GM12878 (cell line): Measurements from ENCODE around the gene VPS45. TPM values are rescaled to one million over a fixed set of nuclear protein-coding genes. Genes with fewer than 3 reads are reported as not detected.

Source experiments
- ATAC-seq: fragments of 200-7000 bp; cut with Tn5 transposase; 3 replicates; pipeline ENCODE4 v1.9.1; 2020; ENCODE audit warnings: mild to moderate bottlenecking, moderate library complexity
- BruUV-seq: library from RNA; stranded (reverse); fragments of 400-500 nt; replicated peaks from 2 replicates; lab custom pipeline; 2021; lab: Mats Ljungman, UMichigan
- CTCF ChIA-PET: fragments of 300-600 bp; sonication (Branson Sonifier 250); formaldehyde crosslinking; extraction: SDS; loops from one replicate; lab custom pipeline; 2021; ENCODE audit warnings: inconsistent platforms; lab: Yijun Ruan, JAX
- POLR2A ChIA-PET: fragments of 350-600 bp; formaldehyde crosslinking; extraction: SDS; loops from one replicate; lab custom pipeline; 2021; ENCODE audit warnings: inconsistent platforms; lab: Charles Lee
- RAD21 ChIA-PET: fragments of 300-600 bp; sonication (Branson Sonifier 250); formaldehyde crosslinking; loops from one replicate; lab custom pipeline; 2023; ENCODE audit warnings: antibody characterized with exemption; ENCODE audit not compliant: unreplicated experiment; lab: Charles Lee
- SMC1A ChIA-PET: fragments of 300-600 bp; sonication (Branson Sonifier 250); formaldehyde crosslinking; loops from one replicate; lab custom pipeline; 2023; ENCODE audit not compliant: unreplicated experiment, uncharacterized antibody; lab: Charles Lee
- DNase-seq: peaks from one replicate; pipeline ENCODE4 v3.0.0-alpha.2; 2011; ENCODE audit warnings: low read depth, low spot score
- FAIRE-seq: peaks from 3 replicates; lab custom pipeline; 2011; peaks lifted over from hg19 to GRCh38; lab: Jason Lieb, UNC
- H2AFZ ChIP-seq: 2 replicates; pipeline ENCODE4 v1.6.0; 2011; ENCODE audit warnings: low read depth, low read length, control low read depth; ENCODE audit not compliant: control insufficient read depth
- H3K27ac ChIP-seq: 2 replicates; pipeline ENCODE4 v1.5.1; 2011; ENCODE audit warnings: control low read depth; ENCODE audit not compliant: control insufficient read depth, insufficient read depth
- H3K27me3 ChIP-seq, 2 experiments: replicated peaks in 1 of 2; 2 replicates each; pipeline versions ENCODE4 v1.6.0 to v1.6.1; 2011; ENCODE audit warnings: low read length in 1 of 2; ENCODE audit not compliant: control insufficient read depth in 2 of 2, insufficient read depth in 2 of 2
- H3K36me3 ChIP-seq, 2 experiments: 2 replicates each; pipeline ENCODE4 v1.5.1; 2011; ENCODE audit warnings: low read length in 1 of 2; ENCODE audit not compliant: control insufficient read depth in 2 of 2, insufficient read depth in 2 of 2
- H3K4me1 ChIP-seq: 2 replicates; pipeline ENCODE4 v1.6.1; 2011; ENCODE audit warnings: mild to moderate bottlenecking, low read length, moderate library complexity, mixed read lengths; ENCODE audit not compliant: control insufficient read depth, insufficient read depth
- H3K4me2 ChIP-seq: 2 replicates; pipeline ENCODE4 v1.6.0; 2011; ENCODE audit warnings: control low read depth; ENCODE audit not compliant: control insufficient read depth, insufficient read depth
- H3K4me3 ChIP-seq: fragments of 200-600 bp; sonication (generic); 2 replicates; pipeline ENCODE4 v1.5.1; 2016
- H3K79me2 ChIP-seq: 2 replicates; pipeline ENCODE4 v1.6.0; 2011; ENCODE audit warnings: low read length; ENCODE audit not compliant: control insufficient read depth, insufficient read depth
- H3K9ac ChIP-seq: 2 replicates; pipeline ENCODE4 v1.8.0; 2011; ENCODE audit warnings: low read length, control low read depth, mixed read lengths; ENCODE audit not compliant: control insufficient read depth, insufficient read depth
- H3K9me3 ChIP-seq: replicated peaks from 3 replicates; pipeline ENCODE4 v1.5.1; 2011; ENCODE audit warnings: mild to moderate bottlenecking, low read length; ENCODE audit not compliant: control insufficient read depth, insufficient read depth
- H4K20me1 ChIP-seq: 2 replicates; pipeline ENCODE4 v1.6.0; 2011; ENCODE audit not compliant: control insufficient read depth, insufficient read depth
- ATF2 ChIP-seq: IDR thresholded peaks from 2 replicates; pipeline ENCODE4 v1.6.1; 2012; ENCODE audit warnings: low read length, inconsistent platforms
- ATF7 ChIP-seq: fragments of 450-650 bp; IDR thresholded peaks from 2 replicates; pipeline ENCODE4 v1.6.1; 2016; ENCODE audit warnings: low read depth, mild to moderate bottlenecking
- BRCA1 ChIP-seq: IDR thresholded peaks from 2 replicates; pipeline ENCODE4 v1.6.1; 2011; ENCODE audit warnings: low read depth, low read length, improper control_type of control experiment
- EED ChIP-seq: sonication (generic); IDR thresholded peaks from 2 replicates; pipeline ENCODE4 v1.6.1; 2016; ENCODE audit warnings: antibody characterized with exemption, low read depth
- HDAC6 ChIP-seq: fragments of 200-600 bp; sonication (generic); IDR thresholded peaks from one replicate; pipeline ENCODE4 v1.8.0; 2017; ENCODE audit warnings: antibody characterized with exemption; ENCODE audit not compliant: unreplicated experiment
- IRF4 ChIP-seq: IDR thresholded peaks from 2 replicates; pipeline ENCODE4 v1.6.1; 2011; ENCODE audit warnings: low read depth, low read length
- JUNB ChIP-seq: IDR thresholded peaks from 2 replicates; pipeline ENCODE4 v1.6.1; 2016; ENCODE audit warnings: antibody characterized with exemption, mild to moderate bottlenecking
- MAX ChIP-seq: IDR thresholded peaks from 2 replicates; pipeline ENCODE4 v1.6.1; 2012; ENCODE audit warnings: low read depth, low read length, improper control_type of control experiment
- MEF2A ChIP-seq: IDR thresholded peaks from 2 replicates; pipeline ENCODE4 v1.6.1; 2011; ENCODE audit warnings: low read depth, mild to moderate bottlenecking, low read length, moderate library complexity; ENCODE audit not compliant: insufficient read depth
- NR2C2 ChIP-seq: IDR thresholded peaks from 2 replicates; pipeline ENCODE4 v1.6.1; 2011; ENCODE audit warnings: borderline replicate concordance, low read depth; ENCODE audit not compliant: control insufficient read depth, insufficient read length
- PML ChIP-seq: IDR thresholded peaks from 2 replicates; pipeline ENCODE4 v1.6.1; 2012; ENCODE audit warnings: low read length, inconsistent platforms
- POLR2AphosphoS5 ChIP-seq: IDR thresholded peaks from 2 replicates; pipeline ENCODE4 v1.6.1; 2011; ENCODE audit warnings: mild to moderate bottlenecking, low read length, inconsistent platforms
- SMC3 ChIP-seq: IDR thresholded peaks from 2 replicates; pipeline ENCODE4 v1.6.1; 2011; ENCODE audit warnings: low read length, improper control_type of control experiment, borderline replicate concordance
- SPI1 ChIP-seq: IDR thresholded peaks from 2 replicates; pipeline ENCODE4 v1.6.1; 2011; ENCODE audit warnings: low read depth, mild to moderate bottlenecking, low read length, moderate library complexity, borderline replicate concordance; ENCODE audit not compliant: insufficient read depth
- SREBF1 ChIP-seq: IDR thresholded peaks from 2 replicates; pipeline ENCODE4 v1.6.1; 2012; ENCODE audit warnings: mild to moderate bottlenecking, low read length
- WRNIP1 ChIP-seq: IDR thresholded peaks from 2 replicates; pipeline ENCODE4 v1.6.1; 2011; ENCODE audit warnings: low read depth, low read length, improper control_type of control experiment, borderline replicate concordance
- ZNF622 ChIP-seq: fragments of 450-650 bp; IDR thresholded peaks from 2 replicates; pipeline ENCODE4 v1.6.1; 2017; ENCODE audit warnings: mild to moderate bottlenecking, inconsistent platforms
- WGBS: methylation state at CpG from one replicate; pipeline ENCODE4 v1.1.6; 2016; ENCODE audit warnings: low lambda C conversion rate; ENCODE audit not compliant: insufficient replicate concordance, insufficient coverage; ENCODE audit errors: missing lambda C conversion rate; 5-methylcytosine and 5-hydroxymethylcytosine counted together
- in situ Hi-C: fragments of 300-500 bp; cut with MboI; formaldehyde crosslinking; loops from 9 replicates; pipeline ENCODE4 v1.14.3; 2018; ENCODE audit warnings: mixed read lengths
- intact Hi-C: fragments of 100-400 bp; cut with micrococcal nuclease; formaldehyde crosslinking; loops from one replicate; pipeline ENCODE4 v1.14.2; 2022; ENCODE audit not compliant: unreplicated experiment
- polyA plus RNA-seq, 11 experiments: library from polyadenylated mRNA; depleted of rRNA in 4 of 11; unstranded in 6 of 11; stranded (reverse) in 5 of 11; fragments of >200 nt; fragmentation: Nextera tagmentation in 4 of 11; fragmentation: Illumina TruSeq in 1 of 11; extraction: Ambion mirVana in 4 of 11; extraction: Trizol in 1 of 11; gene quantifications; 1 replicate in 1 of 11; 2 replicates in 10 of 11; pipeline versions ENCODE4 v1.2.1 to v1.2.3, GENCODE V29; 2011 to 2016; ENCODE audit warnings: inconsistent platforms in 2 of 11, missing spikeins in 2 of 11, low read depth in 1 of 11
- total RNA-seq, 4 experiments: library from RNA; depleted of rRNA in 3 of 4; stranded (reverse); fragments of >200 nt in 3 of 4; fragmentation: Illumina TruSeq in 1 of 4; extraction: Trizol in 1 of 4; gene quantifications; 2 replicates each; pipeline versions ENCODE4 v1.2.1 to v1.2.3, GENCODE V29; 2013 to 2021

The VPS45 gene
- total and polyA plus RNA-seq, 10 of the 15 experiments (the other 5 are each of a cell fraction or from before 2014, with no cell fraction given): 24.4 to 48.7 (median 34.5) TPM

GRCh38 chr1:150065184-150065871, 2.2 kb upstream of the VPS45 start:
- Histone ChIP-seq H4K20me1 (no peaks in the 10 kb centered on the region), H3K27me3 (no peaks in the 10 kb centered on the region), H3K4me1 (peaks cover 9% of the 10 kb centered on the region; the same call in 1 of the 2 replicates), H3K4me3 (peak overlapping the region; percentile 84; the same call in 1 of the 2 replicates), H3K9ac (no peak overlapping the region), H3K4me2 (peak overlapping the region; percentile 72), H3K79me2 (peaks cover 25% of the 10 kb centered on the region), H3K36me3 (0 out of 4 replicates have a peak, but pooled peaks cover 0 to 4% of the 10 kb centered on the region in 2 experiments), H3K9me3 (no peaks in the 10 kb centered on the region), H2AFZ (no peak overlapping the region), H3K27ac (no peak overlapping the region)
- ChIA-PET CTCF (interaction anchor here (0.7 to 2.6 kb wide), 11 partner anchors 8 to 178 kb away, joined by 3 to 12 read pairs (median 4); a partner anchor contains a TSS), RAD21 (interaction anchor here (0.9 to 1.9 kb wide), 3 partner anchors 100 to 103 kb away, joined by 3 to 6 read pairs (median 3); no protein-coding TSS in a partner anchor), SMC1A (interaction anchor here (0.7 to 1.5 kb wide), 4 partner anchors 56 to 123 kb away, joined by 3 to 5 read pairs (median 4); no protein-coding TSS in a partner anchor), POLR2A (interaction anchor here (1.0 to 1.5 kb wide), 2 partner anchors 14 to 178 kb away, joined by 3 to 4 read pairs; a partner anchor contains a TSS)
- TF ChIP-seq SPI1 (peak; percentile 38; the same call in 1 of the 2 replicates), MEF2A (0 out of 2 replicates have a peak, but pooled peaks have one; percentile 28), HDAC6 (no peak), JUNB (peak; percentile 20; the same call in 1 of the 2 replicates), PML (no peak)
- no peak for FAIRE-seq
- ATAC-seq: no peak
- intact Hi-C loops: no loop called here
- in situ Hi-C loops: no loop called here
- BruUV-seq: no TSS peak
- DNase-seq: no peak
- WGBS: 91% methylated on average over 5 of the region's 5 CpGs

- no peak for ATAC-seq
- ChIA-PET SMC1A (interaction anchor here (0.7 to 4.9 kb wide), 6 partner anchors 57 to 167 kb away, joined by 3 to 63 read pairs (median 3); no protein-coding TSS in a partner anchor), RAD21 (interaction anchor here (0.9 to 1.1 kb wide), 2 partner anchors 99 to 104 kb away, joined by 3 read pairs; no protein-coding TSS in a partner anchor), CTCF (interaction anchor here (1.0 to 1.8 kb wide), 7 partner anchors 9 to 121 kb away, joined by 3 to 8 read pairs (median 4); no protein-coding TSS in a partner anchor), POLR2A (no interaction called here)
- no peak for DNase-seq
- Histone ChIP-seq H3K36me3 (0 out of 4 replicates have a peak, but pooled peaks cover 0 to 4% of the 10 kb centered on the region in 2 experiments), H3K4me1 (peaks cover 9% of the 10 kb centered on the region; the same call in 1 of the 2 replicates), H3K4me3 (peak overlapping the region; percentile 84), H3K9me3 (no peaks in the 10 kb centered on the region), H2AFZ (peak overlapping the region; percentile 98), H4K20me1 (no peaks in the 10 kb centered on the region), H3K9ac (peak overlapping the region; percentile 96), H3K4me2 (peak overlapping the region; percentile 72), H3K79me2 (peaks cover 25% of the 10 kb centered on the region), H3K27ac (peak overlapping the region; percentile 97), H3K27me3 (no peaks in the 10 kb centered on the region)
- no TSS peak for BruUV-seq
- FAIRE-seq: no peak
- intact Hi-C loops (loop anchor here (2.0 kb wide), 1 partner anchor 94 kb away; no protein-coding TSS in a partner anchor), in situ Hi-C loops (no loop called here)
- TF ChIP-seq MAX (no peak), WRNIP1 (no peak), ATF7 (no peak), SMC3 (no peak), ZNF622 (no peak), ATF2 (no peak), POLR2AphosphoS5 (no peak), BRCA1 (no peak), IRF4 (no peak), EED (no peak), SREBF1 (no peak), NR2C2 (no peak)
Measured at GRCh38 chr1:150066328-150066727, 1.2 kb upstream of the VPS45 start.
